Smooth muscle cell (in vitro differentiated cells): ENCODE results near the gene EZH1. TPM values are rescaled to one million over a fixed set of nuclear protein-coding genes. Genes with fewer than 3 reads are reported as not detected.

ENCODE experiments used
- DNase-seq: peaks from one replicate; lab custom pipeline; 2025; ENCODE audit not compliant: unreplicated experiment; lab: John Stamatoyannopoulos, UW
- H2AFZ ChIP-seq: fragments of 200-600 bp; sonication (generic); 2 replicates; pipeline ENCODE4 v1.6.0; 2016; ENCODE audit warnings: antibody characterized with exemption, low read depth, mild to moderate bottlenecking
- H3F3A ChIP-seq: fragments of 200-600 bp; sonication (generic); 2 replicates; pipeline ENCODE4 v1.6.0; 2017; ENCODE audit warnings: antibody characterized with exemption, low read depth
- H3K27ac ChIP-seq: fragments of 200-600 bp; sonication (generic); 2 replicates; pipeline ENCODE4 v1.5.1; 2016; ENCODE audit warnings: low read depth, mild to moderate bottlenecking
- H3K27me3 ChIP-seq: fragments of 200-600 bp; sonication (generic); 2 replicates; pipeline ENCODE4 v1.6.1; 2016; ENCODE audit warnings: low read depth, mild to moderate bottlenecking
- H3K36me3 ChIP-seq: fragments of 200-600 bp; sonication (generic); 2 replicates; pipeline ENCODE4 v1.5.1; 2016; ENCODE audit warnings: low read depth
- H3K4me1 ChIP-seq: fragments of 200-600 bp; sonication (generic); 2 replicates; pipeline ENCODE4 v1.5.1; 2016; ENCODE audit warnings: low read depth
- H3K4me2 ChIP-seq: fragments of 200-600 bp; sonication (generic); 2 replicates; pipeline ENCODE4 v1.6.0; 2016; ENCODE audit warnings: mild to moderate bottlenecking
- H3K4me3 ChIP-seq: fragments of 200-600 bp; sonication (generic); 2 replicates; pipeline ENCODE4 v1.5.1; 2016; ENCODE audit warnings: mild to moderate bottlenecking
- H3K79me2 ChIP-seq: fragments of 200-600 bp; sonication (generic); 2 replicates; pipeline ENCODE4 v1.6.0; 2016; ENCODE audit warnings: low read depth, mild to moderate bottlenecking
- H3K9ac ChIP-seq: fragments of 200-600 bp; sonication (generic); 2 replicates; pipeline ENCODE4 v1.6.0; 2016; ENCODE audit warnings: low read depth
- H3K9me3 ChIP-seq: fragments of 200-600 bp; sonication (generic); replicated peaks from 2 replicates; pipeline ENCODE4 v1.5.1; 2016; ENCODE audit warnings: low read depth
- H4K20me1 ChIP-seq: fragments of 200-600 bp; sonication (generic); 2 replicates; pipeline ENCODE4 v1.6.0; 2016; ENCODE audit warnings: low read depth
- WGBS: methylation state at CpG from one replicate; pipeline ENCODE4 v1.1.7; 2016; ENCODE audit warnings: low lambda C conversion rate; 5-methylcytosine and 5-hydroxymethylcytosine counted together
- polyA plus RNA-seq: library from polyadenylated mRNA; unstranded; fragments of >200 nt; fragmentation: Nextera tagmentation; extraction: Ambion mirVana; gene quantifications from 2 replicates; pipeline ENCODE4 v1.2.1, GENCODE V29; 2016
- total RNA-seq: library from RNA; depleted of rRNA; stranded (reverse); fragments of >200 nt; gene quantifications from 2 replicates; pipeline ENCODE4 v1.2.3, GENCODE V29; 2014
- TF ChIP-seq, protein P1 (sequence below): fragments of 200-600 bp; sonication (generic); IDR thresholded peaks from 2 replicates; pipeline ENCODE4 v1.5.1; 2017; ENCODE audit warnings: borderline replicate concordance, mild to moderate bottlenecking, antibody characterized with exemption; ENCODE audit not compliant: insufficient read depth, poor library complexity, severe bottlenecking

EZH1 gene
- total RNA-seq (15.6 and 19.4 TPM in 2 replicates), polyA plus RNA-seq (8.0 and 10.0 TPM in 2 replicates)

DNA sequence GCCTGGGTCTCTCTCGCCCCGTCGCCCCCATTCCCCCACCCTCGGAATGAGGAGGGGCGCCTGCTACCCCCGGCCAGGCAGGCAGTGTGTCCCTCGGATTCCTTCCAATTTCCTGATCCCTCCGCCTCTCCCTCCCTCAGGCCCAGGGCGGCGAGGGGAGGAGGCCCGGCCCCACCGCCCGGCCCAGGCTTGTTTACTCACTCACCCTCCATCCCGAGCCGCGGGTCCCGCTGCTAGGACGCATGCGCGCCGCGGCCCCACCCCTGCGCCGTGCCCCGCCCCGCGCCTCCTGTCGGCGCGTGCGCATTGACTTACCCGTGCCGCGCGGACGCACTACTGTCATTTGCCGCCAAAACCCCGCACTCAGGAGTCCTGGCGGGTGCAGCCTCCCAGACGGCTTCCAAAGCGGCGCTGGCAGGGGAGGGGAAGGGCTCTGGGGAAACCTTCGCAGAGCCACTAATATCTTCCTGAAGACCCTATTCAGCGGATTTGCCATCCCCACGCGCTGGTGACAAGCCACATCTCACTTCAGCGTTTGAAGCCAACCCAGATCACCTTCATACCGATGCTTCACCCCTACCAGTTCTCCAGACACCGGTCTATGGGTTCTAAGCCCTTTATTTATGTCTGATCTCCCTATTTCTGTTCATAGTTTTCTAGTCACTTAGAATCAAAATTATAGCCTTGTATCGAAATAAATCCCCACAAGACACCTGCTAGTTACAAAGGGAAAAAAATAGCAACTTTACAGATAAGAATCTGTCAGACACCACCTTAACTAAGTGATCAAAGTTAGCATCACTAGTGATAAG lies at the start of gene EZH1:
TSS of gene EZH1 (minus strand) at position 235 of the 812 bp plus-strand sequence. CDS start 16,099 bp downstream, outside the sequence.
- no peaks in the 10 kb centered on the region for H4K20me1 ChIP-seq
- H3K4me1 ChIP-seq, result peaks cover 8% of the 10 kb centered on the region
- H3K36me3 ChIP-seq, result no peaks in the 10 kb centered on the region
- H3K4me2 ChIP-seq, result peak within 1 kb of the TSS; percentile 85
- H3K27me3 ChIP-seq, result no peaks in the 10 kb centered on the region
- H3K79me2 ChIP-seq, result peaks cover 14% of the 10 kb centered on the region
- no peaks in the 10 kb centered on the region for H3K9me3 ChIP-seq
- no peaks in the 10 kb centered on the region for H3F3A ChIP-seq
- peak within 1 kb of the TSS; percentile 78 for H3K27ac ChIP-seq
- peak; percentile 88 for DNase-seq
- peak within 1 kb of the TSS; percentile 85 for H2AFZ ChIP-seq
- WGBS, result 13% methylated on average over 36 of the region's 50 CpGs
- H3K9ac ChIP-seq, result peak within 1 kb of the TSS; percentile 93
- TF ChIP-seq, protein P1, sequence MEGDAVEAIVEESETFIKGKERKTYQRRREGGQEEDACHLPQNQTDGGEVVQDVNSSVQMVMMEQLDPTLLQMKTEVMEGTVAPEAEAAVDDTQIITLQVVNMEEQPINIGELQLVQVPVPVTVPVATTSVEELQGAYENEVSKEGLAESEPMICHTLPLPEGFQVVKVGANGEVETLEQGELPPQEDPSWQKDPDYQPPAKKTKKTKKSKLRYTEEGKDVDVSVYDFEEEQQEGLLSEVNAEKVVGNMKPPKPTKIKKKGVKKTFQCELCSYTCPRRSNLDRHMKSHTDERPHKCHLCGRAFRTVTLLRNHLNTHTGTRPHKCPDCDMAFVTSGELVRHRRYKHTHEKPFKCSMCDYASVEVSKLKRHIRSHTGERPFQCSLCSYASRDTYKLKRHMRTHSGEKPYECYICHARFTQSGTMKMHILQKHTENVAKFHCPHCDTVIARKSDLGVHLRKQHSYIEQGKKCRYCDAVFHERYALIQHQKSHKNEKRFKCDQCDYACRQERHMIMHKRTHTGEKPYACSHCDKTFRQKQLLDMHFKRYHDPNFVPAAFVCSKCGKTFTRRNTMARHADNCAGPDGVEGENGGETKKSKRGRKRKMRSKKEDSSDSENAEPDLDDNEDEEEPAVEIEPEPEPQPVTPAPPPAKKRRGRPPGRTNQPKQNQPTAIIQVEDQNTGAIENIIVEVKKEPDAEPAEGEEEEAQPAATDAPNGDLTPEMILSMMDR, result no peak
- H3K4me3 ChIP-seq, result peak within 1 kb of the TSS; percentile 70

GRCh38 chr17:42792545-42792944 lies 47.7 kb upstream of the EZH1 start:
- TF ChIP-seq, protein P1, result no peak
- no peak overlapping the region for H3K27ac ChIP-seq
- no peak overlapping the region for H3K4me3 ChIP-seq
- H2AFZ ChIP-seq, result no peak overlapping the region
- 83% methylated on average over 5 of the region's 5 CpGs for WGBS
- no peaks in the 10 kb centered on the region for H4K20me1 ChIP-seq
- peaks cover 3% of the 10 kb centered on the region for H3K4me1 ChIP-seq
- H3K4me2 ChIP-seq, result no peak overlapping the region
- H3K36me3 ChIP-seq, result no peaks in the 10 kb centered on the region
- no peak overlapping the region for H3K9ac ChIP-seq
- no peaks in the 10 kb centered on the region for H3K9me3 ChIP-seq
- H3F3A ChIP-seq, result no peaks in the 10 kb centered on the region
- DNase-seq, result no peak
- H3K27me3 ChIP-seq, result no peaks in the 10 kb centered on the region
- no peaks in the 10 kb centered on the region for H3K79me2 ChIP-seq

DNA sequence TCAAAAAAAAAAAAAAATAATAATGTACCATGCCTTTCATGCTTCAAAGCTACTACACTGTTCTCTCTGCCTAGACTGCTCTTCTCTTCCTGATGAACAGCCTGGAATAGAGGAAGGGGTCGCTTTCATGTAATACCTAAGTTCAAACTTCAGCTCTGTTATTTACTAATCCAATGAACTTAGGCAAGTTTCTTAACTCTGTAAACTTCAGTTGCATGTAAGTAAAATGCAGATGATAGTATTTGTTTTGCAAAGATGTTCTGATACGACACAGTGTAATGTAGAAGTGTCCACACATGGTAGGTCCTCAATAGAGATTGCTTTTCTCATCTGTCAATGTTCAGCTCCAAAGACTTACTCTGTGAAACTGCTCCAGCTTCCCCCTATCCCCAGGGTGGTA lies 47.1 kb upstream of the EZH1 start:
- 90% methylated on average over 2 of the region's 2 CpGs for WGBS
- H3K36me3 ChIP-seq, result no peaks in the 10 kb centered on the region

More for the DNA sequence above, 47.1 kb upstream of the EZH1 start:
- Histone ChIP-seq H3K4me2 (no peak overlapping the region), H3K27ac (no peak overlapping the region), H3K27me3 (no peaks in the 10 kb centered on the region), H4K20me1 (no peaks in the 10 kb centered on the region), H3K4me3 (no peak overlapping the region), H3K9me3 (no peaks in the 10 kb centered on the region), H3K4me1 (no peaks in the 10 kb centered on the region), H2AFZ (no peak overlapping the region), H3K79me2 (no peaks in the 10 kb centered on the region), H3K9ac (no peak overlapping the region), H3F3A (no peaks in the 10 kb centered on the region)
- TF ChIP-seq, protein P1, result no peak
- DNase-seq, result no peak
